ENCODE measurements around the gene SMIM24. TPM values are rescaled to one million over a fixed set of nuclear protein-coding genes. Genes with fewer than 3 reads are reported as not detected.

The SMIM24 gene
- total RNA-seq, 6 experiments from 2014 or later = 2.1 to 38.1 (median 6.6) TPM; not detected in 1

- H3K27ac ChIP-seq = no peak within 1 kb of the TSS
- peaks cover 0 to 4% (median 0%) of the 10 kb centered on the region in 4 donors for H3K4me1 ChIP-seq
- WGBS (ENCODE audit: insufficient coverage, low coverage, low lambda C conversion rate, missing lambda C conversion rate) = 81% methylated on average over 19 of the region's 33 CpGs
- H3K27me3 ChIP-seq = peaks cover 0 to 4% of the 10 kb centered on the region in 2 donors
- H3K36me3 ChIP-seq = no peaks in the 10 kb centered on the region
- intact Hi-C loops (cut with DNase I) = no loop called here
- no peak for TF ChIP-seq POLR2A (IDR thresholded peaks at IDR 0.05)
- TF ChIP-seq CTCF (IDR thresholded peaks at IDR 0.05) = no peak
- DNase-seq (no peak), ATAC-seq (no peak)
- H3K4me3 ChIP-seq = no peak within 1 kb of the TSS
- no peaks in the 10 kb centered on the region for H3K9me3 ChIP-seq
Measured at GRCh38 chr19:3483226-3483628, 2.9 kb upstream of the SMIM24 start, which contains the start of gene SMIM44. TSS of gene SMIM44 (minus strand) at chr19:3483441. CDS start at chr19:3483403, 38 bp downstream.

GRCh38 chr19:3482507-3483225, 2.3 kb upstream of the SMIM24 start:
- 67% methylated on average over 18 of the region's 49 CpGs for WGBS (ENCODE audit: insufficient coverage, low coverage, low lambda C conversion rate, missing lambda C conversion rate)
- no peaks in the 10 kb centered on the region for H3K9me3 ChIP-seq
- peaks cover 0 to 4% (median 0%) of the 10 kb centered on the region in 4 donors for H3K4me1 ChIP-seq
- no peak overlapping the region for H3K27ac ChIP-seq
- H3K4me3 ChIP-seq = no peak overlapping the region
- H3K27me3 ChIP-seq = peaks cover 0 to 4% of the 10 kb centered on the region in 2 donors
- intact Hi-C loops (cut with DNase I) = no loop called here
- H3K36me3 ChIP-seq = no peaks in the 10 kb centered on the region
- DNase-seq (no peak), ATAC-seq (no peak)
- no peak for TF ChIP-seq CTCF (IDR thresholded peaks at IDR 0.05)
- no peak for TF ChIP-seq POLR2A (IDR thresholded peaks at IDR 0.05)

GRCh38 chr19:3481241-3482090, 1.1 kb upstream of the SMIM24 start:
- intact Hi-C loops (cut with DNase I) = no loop called here
- H3K36me3 ChIP-seq = no peaks in the 10 kb centered on the region
- 64% methylated on average over 8 of the region's 38 CpGs for WGBS (ENCODE audit: insufficient coverage, low coverage, low lambda C conversion rate, missing lambda C conversion rate)
- DNase-seq (no peak), ATAC-seq (no peak)
- TF ChIP-seq CTCF (IDR thresholded peaks at IDR 0.05) = no peak
- TF ChIP-seq POLR2A (IDR thresholded peaks at IDR 0.05) = no peak
- no peak overlapping the region for H3K4me3 ChIP-seq
- no peak overlapping the region for H3K27ac ChIP-seq
- peaks cover 0 to 4% of the 10 kb centered on the region in 2 donors for H3K27me3 ChIP-seq
- peaks cover 0 to 4% (median 0%) of the 10 kb centered on the region in 4 donors for H3K4me1 ChIP-seq
- no peaks in the 10 kb centered on the region for H3K9me3 ChIP-seq

- no peak overlapping the region for H3K27ac ChIP-seq
- DNase-seq = no peak
- no peaks in the 10 kb centered on the region for H3K36me3 ChIP-seq
- intact Hi-C loops (cut with DNase I) = loop anchor here (5.0 kb wide), 1 partner anchor 158 kb away; no protein-coding TSS in a partner anchor
- H3K27me3 ChIP-seq = peaks cover 0 to 4% of the 10 kb centered on the region in 2 donors
- no peak overlapping the region for H3K4me3 ChIP-seq
- TF ChIP-seq CTCF (IDR thresholded peaks at IDR 0.05) = no peak
- no peak for TF ChIP-seq POLR2A (IDR thresholded peaks at IDR 0.05)
- peaks cover 0 to 4% (median 0%) of the 10 kb centered on the region in 4 donors for H3K4me1 ChIP-seq
- 25% methylated on average over 6 of the region's 9 CpGs for WGBS (ENCODE audit: insufficient coverage, low coverage, low lambda C conversion rate, missing lambda C conversion rate)
- no peaks in the 10 kb centered on the region for H3K9me3 ChIP-seq
- ATAC-seq = peak in 1 of 4 donors; percentile 10
Measured at GRCh38 chr19:3479834-3480215, 500 bp downstream of the SMIM24 start.

Data from right lobe of liver (tissue), 6 donors.